IMR-90 (cell line): ENCODE measurements around the gene UQCC5. TPM values are rescaled to one million over a fixed set of nuclear protein-coding genes. Genes with fewer than 3 reads are reported as not detected.
A peak's percentile ranks its signal among the peaks of the same experiment; 100 is the strongest.

Source experiments
- ATAC-seq: fragments of 200-7000 bp; cut with Tn5 transposase; 2 replicates; pipeline ENCODE4 v1.9.1; 2020; ENCODE audit warnings: low read depth, mild to moderate bottlenecking, moderate library complexity
- BruUV-seq: library from RNA; stranded (reverse); fragments of 400-500 nt; replicated peaks from 2 replicates; lab custom pipeline; 2021; lab: Mats Ljungman, UMichigan
- CTCF ChIA-PET: fragments of 300-600 bp; formaldehyde crosslinking; extraction: SDS; loops from one replicate; lab custom pipeline; 2021; ENCODE audit warnings: antibody characterized with exemption; lab: Yijun Ruan, JAX
- POLR2A ChIA-PET: fragments of 300-600 bp; sonication (Branson Sonifier 250); formaldehyde crosslinking; loops from one replicate; lab custom pipeline; 2022; ENCODE audit warnings: antibody characterized with exemption; ENCODE audit not compliant: unreplicated experiment; lab: Charles Lee
- DNase-seq: peaks from one replicate; pipeline ENCODE4 v3.0.0; 2013
- H2AFZ ChIP-seq: replicated peaks from 2 replicates; pipeline ENCODE3; 2013; ENCODE audit warnings: low read length, mild to moderate bottlenecking; ENCODE audit not compliant: poor library complexity
- H2AK5ac ChIP-seq: 2 replicates; pipeline ENCODE4 v1.6.1; 2013; ENCODE audit warnings: low read depth, low read length, inconsistent platforms
- H2AK9ac ChIP-seq: replicated peaks from 2 replicates; pipeline ENCODE3; 2013; ENCODE audit warnings: mild to moderate bottlenecking, low read depth, low read length, moderate library complexity; ENCODE audit not compliant: poor library complexity
- H2BK120ac ChIP-seq: 2 replicates; pipeline ENCODE4 v1.6.1; 2013; ENCODE audit warnings: low read depth, low read length, inconsistent platforms
- H2BK15ac ChIP-seq: 3 replicates; pipeline ENCODE4 v1.6.1; 2013; ENCODE audit warnings: low read depth, low read length, inconsistent platforms
- H2BK20ac ChIP-seq: 2 replicates; pipeline ENCODE4 v1.6.1; 2013; ENCODE audit warnings: low read depth, mild to moderate bottlenecking, inconsistent platforms, low read length, moderate library complexity
- H2BK5ac ChIP-seq: 2 replicates; pipeline ENCODE4 v1.6.1; 2013; ENCODE audit warnings: mild to moderate bottlenecking, low read depth, low read length, inconsistent platforms; ENCODE audit not compliant: poor library complexity, severe bottlenecking
- H3K14ac ChIP-seq: replicated peaks from 2 replicates; pipeline ENCODE4 v1.6.1; 2013; ENCODE audit warnings: low read depth, low read length, inconsistent platforms
- H3K18ac ChIP-seq: 2 replicates; pipeline ENCODE4 v1.6.1; 2013; ENCODE audit warnings: low read depth, low read length, control low read depth
- H3K23ac ChIP-seq: 2 replicates; pipeline ENCODE4 v1.6.1; 2013; ENCODE audit warnings: low read depth, low read length, inconsistent platforms
- H3K27ac ChIP-seq: 2 replicates; pipeline ENCODE4 v1.5.1; 2013; ENCODE audit warnings: mild to moderate bottlenecking, control low read depth, low read length; ENCODE audit not compliant: insufficient read depth
- H3K27me3 ChIP-seq: 2 replicates; pipeline ENCODE4 v1.6.1; 2013; ENCODE audit warnings: low read length; ENCODE audit not compliant: control insufficient read depth, insufficient read depth
- H3K36me3 ChIP-seq: 2 replicates; pipeline ENCODE4 v1.6.1; 2013; ENCODE audit warnings: low read length, mixed read lengths; ENCODE audit not compliant: control insufficient read depth, insufficient read depth
- H3K4ac ChIP-seq: 2 replicates; pipeline ENCODE4 v1.6.1; 2013; ENCODE audit warnings: low read depth, low read length, inconsistent platforms
- H3K4me1 ChIP-seq: 2 replicates; pipeline ENCODE4 v1.6.1; 2013; ENCODE audit warnings: low read length, mixed read lengths; ENCODE audit not compliant: control insufficient read depth, insufficient read depth
- H3K4me2 ChIP-seq: 2 replicates; pipeline ENCODE4 v1.6.1; 2013; ENCODE audit warnings: low read depth, mild to moderate bottlenecking, control low read depth, low read length, moderate library complexity
- H3K4me3 ChIP-seq: 2 replicates; pipeline ENCODE4 v1.5.1; 2013; ENCODE audit warnings: low read depth, mild to moderate bottlenecking, control low read depth, low read length, moderate library complexity; ENCODE audit not compliant: insufficient read depth
- H3K56ac ChIP-seq: 2 replicates; pipeline ENCODE4 v1.6.1; 2013; ENCODE audit warnings: low read length, inconsistent platforms; ENCODE audit not compliant: insufficient read depth; ENCODE audit errors: extremely low read depth
- H3K79me1 ChIP-seq, 2 experiments: 2 replicates each; pipeline ENCODE4 v1.6.1; 2013; ENCODE audit warnings: low read length in 2 of 2, inconsistent platforms in 1 of 2, low read depth in 1 of 2
- H3K9ac ChIP-seq: 2 replicates; pipeline ENCODE4 v1.6.1; 2013; ENCODE audit warnings: low read depth, low read length, control low read depth
- H3K9me1 ChIP-seq: 2 replicates; pipeline ENCODE4 v1.6.1; 2013; ENCODE audit warnings: low read length, inconsistent platforms; ENCODE audit not compliant: insufficient read depth
- H3K9me3 ChIP-seq: 2 replicates; pipeline ENCODE4 v1.6.1; 2013; ENCODE audit warnings: low read length; ENCODE audit not compliant: control insufficient read depth, insufficient read depth
- H4K20me1 ChIP-seq: 2 replicates; pipeline ENCODE4 v1.6.1; 2013; ENCODE audit warnings: low read length, inconsistent platforms; ENCODE audit not compliant: insufficient read depth
- H4K5ac ChIP-seq: 2 replicates; pipeline ENCODE4 v1.6.1; 2013; ENCODE audit warnings: mild to moderate bottlenecking, low read depth, low read length, control low read depth
- H4K8ac ChIP-seq, 2 experiments: 2 replicates each; pipeline ENCODE4 v1.6.1; 2013; ENCODE audit warnings: low read depth in 2 of 2, low read length in 2 of 2, control low read depth in 1 of 2, inconsistent platforms in 1 of 2
- H4K91ac ChIP-seq: 2 replicates; pipeline ENCODE4 v1.6.1; 2013; ENCODE audit warnings: low read depth, low read length, inconsistent platforms; ENCODE audit not compliant: insufficient read depth
- CEBPB ChIP-seq: IDR thresholded peaks from 2 replicates; pipeline ENCODE4 v1.6.1; 2012; ENCODE audit warnings: low read depth, low read length, improper control_type of control experiment
- CTCF ChIP-seq: conservative IDR thresholded peaks from 2 replicates; pipeline ENCODE4 v1.5.1; 2012; ENCODE audit warnings: mild to moderate bottlenecking, low read depth, low read length, improper control_type of control experiment
- FOS ChIP-seq: fragments of 150-350 bp; IDR thresholded peaks from 2 replicates; pipeline ENCODE4 v1.6.1; 2016; ENCODE audit warnings: low read depth, low read length
- MAFK ChIP-seq: IDR thresholded peaks from 2 replicates; pipeline ENCODE4 v1.6.1; 2012; ENCODE audit warnings: low read depth, low read length, improper control_type of control experiment
- MAZ ChIP-seq: IDR thresholded peaks from 2 replicates; pipeline ENCODE4 v1.6.1; 2012; ENCODE audit warnings: low read depth, mild to moderate bottlenecking, low read length, improper control_type of control experiment, moderate library complexity, borderline replicate concordance
- NFE2L2 ChIP-seq: fragments of 150-350 bp; IDR thresholded peaks from 2 replicates; pipeline ENCODE4 v1.6.1; 2016; ENCODE audit warnings: low read depth, mild to moderate bottlenecking, low read length
- POLR2A ChIP-seq: IDR thresholded peaks from 2 replicates; pipeline ENCODE4 v1.6.1; 2012; ENCODE audit warnings: mild to moderate bottlenecking, low read depth, low read length
- RCOR1 ChIP-seq: IDR thresholded peaks from 2 replicates; pipeline ENCODE4 v1.6.1; 2012; ENCODE audit warnings: mild to moderate bottlenecking, low read length, improper control_type of control experiment; ENCODE audit not compliant: insufficient replicate concordance
- RFX5 ChIP-seq: IDR thresholded peaks from 2 replicates; pipeline ENCODE4 v1.8.0; 2012; ENCODE audit warnings: low read depth, mild to moderate bottlenecking, low read length, moderate library complexity
- SMC3 ChIP-seq: fragments of 150-350 bp; IDR thresholded peaks from 2 replicates; pipeline ENCODE4 v1.6.1; 2016; ENCODE audit warnings: low read depth, mild to moderate bottlenecking, antibody characterized with exemption, low read length, moderate library complexity
- WGBS, 2 experiments: methylation state at CpG; one replicate each; pipeline versions ENCODE4 v1.1.5 to v1.1.7; 2013; ENCODE audit warnings: missing lambda C conversion rate in 2 of 2; ENCODE audit not compliant: insufficient read length in 1 of 2; ENCODE audit errors: extremely low coverage in 2 of 2; 5-methylcytosine and 5-hydroxymethylcytosine counted together
- dilution Hi-C: fragments of 300-500 bp; cut with HindIII; formaldehyde crosslinking; loops from one replicate; pipeline ENCODE4 v1.14.3; 2018; ENCODE audit warnings: low sequenced_read_pairs; ENCODE audit not compliant: unreplicated experiment
- in situ Hi-C: fragments of 300-500 bp; cut with MboI; formaldehyde crosslinking; loops from 3 replicates; pipeline ENCODE4 v1.14.3; 2019; ENCODE audit warnings: low sequenced_read_pairs, inconsistent platforms, mixed read lengths
- intact Hi-C: fragments of 100-400 bp; cut with micrococcal nuclease; formaldehyde crosslinking; loops from 2 replicates; pipeline ENCODE4 v1.10.0; 2022
- polyA plus RNA-seq, 3 experiments: library from polyadenylated mRNA; depleted of rRNA; stranded (reverse); fragments of >200 nt; gene quantifications; 2 replicates each; pipeline ENCODE4 v1.2.3, GENCODE V29; 2012; ENCODE audit warnings: low replicate concordance in 1 of 3
- total RNA-seq: library from RNA; depleted of rRNA; stranded (reverse); fragments of >200 nt; gene quantifications from 2 replicates; pipeline ENCODE4 v1.2.3, GENCODE V29; 2012
- TF ChIP-seq, protein P1 (sequence below): fragments of 150-350 bp; IDR thresholded peaks from 2 replicates; pipeline ENCODE4 v1.6.1; 2017; ENCODE audit warnings: mild to moderate bottlenecking, antibody characterized with exemption, low read length, low read depth

The UQCC5 gene
- total and polyA plus RNA-seq, 2 of the 4 experiments (the other 2 are of a cell fraction): 1.1 to 16.9 TPM

DNA sequence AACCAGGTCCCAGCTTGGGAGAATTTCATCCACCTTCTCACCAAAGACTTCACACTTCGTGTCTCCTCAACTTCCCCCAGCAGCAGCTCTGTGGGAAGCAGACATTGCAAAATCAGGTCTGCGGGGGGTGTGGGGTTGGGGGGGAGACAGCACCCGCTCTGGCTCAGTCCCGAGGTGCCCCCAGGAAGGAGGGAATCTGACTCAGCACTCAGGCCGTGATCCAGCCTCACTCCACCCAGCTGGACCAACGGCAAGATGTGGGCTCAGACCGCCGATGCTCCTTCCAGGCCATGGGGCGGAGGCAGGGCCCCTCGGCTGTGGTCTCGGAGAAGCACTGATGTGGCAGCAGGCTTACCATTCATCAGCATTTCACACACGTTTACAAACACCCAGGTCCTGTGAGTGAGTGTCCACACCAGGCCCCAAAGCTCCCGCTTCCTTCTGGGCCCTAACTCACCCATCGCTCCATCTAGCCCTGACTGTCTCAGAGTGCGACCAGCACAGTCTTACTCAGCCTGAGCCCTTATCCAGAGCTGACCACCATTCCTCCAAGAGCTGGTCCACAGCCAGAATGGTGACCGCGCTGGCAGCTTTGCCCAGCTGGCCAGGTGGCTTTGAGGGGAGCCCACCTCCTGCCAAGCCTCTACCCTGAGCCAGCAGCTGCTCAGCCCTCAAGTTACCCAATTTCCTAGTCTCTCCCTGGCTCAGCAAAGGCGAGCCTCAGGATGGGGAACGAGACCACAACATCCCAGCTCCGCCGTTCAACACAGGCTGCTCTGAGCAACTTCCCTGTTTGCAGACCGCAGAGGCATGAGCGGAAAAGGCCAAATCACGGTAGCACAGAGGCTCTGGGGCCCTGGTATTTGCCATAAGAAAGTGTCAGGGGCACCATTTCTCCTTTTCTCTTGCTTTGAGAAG lies 38.0 kb upstream of the UQCC5 start (continued):
- no peak for TF ChIP-seq RFX5
- TF ChIP-seq CEBPB: peak; percentile 72
- TF ChIP-seq FOS: no peak

GRCh38 chr3:52501046-52501445 lies 35.4 kb upstream of the UQCC5 start:
- H3K4me1 ChIP-seq: peaks cover 5% of the 10 kb centered on the region; the same call in 1 of the 2 replicates
- no TSS peak for BruUV-seq
- no peak overlapping the region for H3K4me2 ChIP-seq
- WGBS, 2 experiments: 70% methylated on average over 6 of the region's 11 CpGs; no CpG with 5 or more reads in 1 of the 2 experiments
- POLR2A ChIA-PET: no interaction called here
- H3K18ac ChIP-seq: no peak overlapping the region
- H3K9me3 ChIP-seq: no peaks in the 10 kb centered on the region
- ATAC-seq (no peak), DNase-seq (no peak)
- H2AK5ac ChIP-seq: no peak overlapping the region
- H3K23ac ChIP-seq: no peak overlapping the region
- dilution Hi-C loops: no loop called here
- H2AK9ac ChIP-seq: no peak overlapping the region
- H3K9me1 ChIP-seq: peaks cover 6% of the 10 kb centered on the region; the same call in 1 of the 2 replicates
- no peak overlapping the region for H3K4ac ChIP-seq
- no peak overlapping the region for H2BK5ac ChIP-seq
- no peak overlapping the region for H3K14ac ChIP-seq
- H3K79me1 ChIP-seq: no peaks in the 10 kb centered on the region
- CTCF ChIA-PET: no interaction called here
- H3K4me3 ChIP-seq: no peak overlapping the region
- H4K20me1 ChIP-seq: no peaks in the 10 kb centered on the region; the same call in 1 of the 2 replicates
- no peak overlapping the region for H3K9ac ChIP-seq
- no peak overlapping the region for H4K5ac ChIP-seq
- H3K27ac ChIP-seq: no peak overlapping the region
- no peak overlapping the region for H2BK15ac ChIP-seq
- in situ Hi-C loops: no loop called here
- no peaks in the 10 kb centered on the region for H3K36me3 ChIP-seq
- H2BK120ac ChIP-seq: no peak overlapping the region
- no peaks in the 10 kb centered on the region; the same call in 1 of the 2 replicates for H3K27me3 ChIP-seq
- intact Hi-C loops: no loop called here
- no peak overlapping the region for H2AFZ ChIP-seq
- H4K8ac ChIP-seq: no peak overlapping the region
- H3K56ac ChIP-seq: no peak overlapping the region
- H4K91ac ChIP-seq: no peak overlapping the region
- no peak overlapping the region for H2BK20ac ChIP-seq
- TF ChIP-seq, protein P1, sequence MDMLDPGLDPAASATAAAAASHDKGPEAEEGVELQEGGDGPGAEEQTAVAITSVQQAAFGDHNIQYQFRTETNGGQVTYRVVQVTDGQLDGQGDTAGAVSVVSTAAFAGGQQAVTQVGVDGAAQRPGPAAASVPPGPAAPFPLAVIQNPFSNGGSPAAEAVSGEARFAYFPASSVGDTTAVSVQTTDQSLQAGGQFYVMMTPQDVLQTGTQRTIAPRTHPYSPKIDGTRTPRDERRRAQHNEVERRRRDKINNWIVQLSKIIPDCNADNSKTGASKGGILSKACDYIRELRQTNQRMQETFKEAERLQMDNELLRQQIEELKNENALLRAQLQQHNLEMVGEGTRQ: no peak
- TF ChIP-seq FOS (no peak), POLR2A (no peak), MAZ (no peak), MAFK (no peak), SMC3 (no peak), CTCF (no peak), NFE2L2 (no peak), RCOR1 (no peak)
